ENCODE data around the gene LRRC8D.

Gene LRRC8D

GRCh38 chr1:89931964-89932363 lies 111.1 kb downstream of the LRRC8D start:
- H3K4me3 Mint-ChIP-seq: no peak overlapping the region

GRCh38 chr1:89932598-89933364 lies 111.9 kb downstream of the LRRC8D start:
- peaks cover 41% of the 10 kb centered on the region for H3K36me3 Mint-ChIP-seq
- no peaks in the 10 kb centered on the region for H3K9me3 Mint-ChIP-seq (ENCODE audit: low read depth)
- H3K27ac Mint-ChIP-seq: no peak overlapping the region
- H3K4me3 Mint-ChIP-seq: no peak overlapping the region
- H3K4me1 Mint-ChIP-seq (ENCODE audit: low read depth): peaks cover 21% of the 10 kb centered on the region
- no peaks in the 10 kb centered on the region for H3K27me3 Mint-ChIP-seq

More at GRCh38 chr1:89931964-89932363, 111.1 kb downstream of the LRRC8D start:
- H3K36me3 Mint-ChIP-seq: peaks cover 42% of the 10 kb centered on the region
- no peaks in the 10 kb centered on the region for H3K27me3 Mint-ChIP-seq
- no peak overlapping the region for H3K27ac Mint-ChIP-seq
- H3K4me1 Mint-ChIP-seq (ENCODE audit: low read depth): peaks cover 23% of the 10 kb centered on the region
- H3K9me3 Mint-ChIP-seq (ENCODE audit: low read depth): no peaks in the 10 kb centered on the region

DNA sequence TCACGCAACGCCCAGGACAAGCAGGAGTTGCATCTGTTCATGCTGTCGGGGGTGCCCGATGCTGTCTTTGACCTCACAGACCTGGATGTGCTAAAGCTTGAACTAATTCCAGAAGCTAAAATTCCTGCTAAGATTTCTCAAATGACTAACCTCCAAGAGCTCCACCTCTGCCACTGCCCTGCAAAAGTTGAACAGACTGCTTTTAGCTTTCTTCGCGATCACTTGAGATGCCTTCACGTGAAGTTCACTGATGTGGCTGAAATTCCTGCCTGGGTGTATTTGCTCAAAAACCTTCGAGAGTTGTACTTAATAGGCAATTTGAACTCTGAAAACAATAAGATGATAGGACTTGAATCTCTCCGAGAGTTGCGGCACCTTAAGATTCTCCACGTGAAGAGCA lies 113.6 kb downstream of the LRRC8D start:
- no peak overlapping the region for H3K4me3 Mint-ChIP-seq
- peaks cover 13% of the 10 kb centered on the region for H3K4me1 Mint-ChIP-seq (ENCODE audit: low read depth)
- H3K9me3 Mint-ChIP-seq (ENCODE audit: low read depth): no peaks in the 10 kb centered on the region
- H3K27me3 Mint-ChIP-seq: no peaks in the 10 kb centered on the region
- no peak overlapping the region for H3K27ac Mint-ChIP-seq
- H3K36me3 Mint-ChIP-seq: peaks cover 39% of the 10 kb centered on the region

DNA sequence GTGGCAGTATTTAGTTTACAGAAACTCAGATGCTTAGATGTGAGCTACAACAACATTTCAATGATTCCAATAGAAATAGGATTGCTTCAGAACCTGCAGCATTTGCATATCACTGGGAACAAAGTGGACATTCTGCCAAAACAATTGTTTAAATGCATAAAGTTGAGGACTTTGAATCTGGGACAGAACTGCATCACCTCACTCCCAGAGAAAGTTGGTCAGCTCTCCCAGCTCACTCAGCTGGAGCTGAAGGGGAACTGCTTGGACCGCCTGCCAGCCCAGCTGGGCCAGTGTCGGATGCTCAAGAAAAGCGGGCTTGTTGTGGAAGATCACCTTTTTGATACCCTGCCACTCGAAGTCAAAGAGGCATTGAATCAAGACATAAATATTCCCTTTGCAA lies 114.4 kb downstream of the LRRC8D start:
- peaks cover 37% of the 10 kb centered on the region for H3K36me3 Mint-ChIP-seq
- no peaks in the 10 kb centered on the region for H3K27me3 Mint-ChIP-seq
- no peaks in the 10 kb centered on the region for H3K9me3 Mint-ChIP-seq (ENCODE audit: low read depth)
- no peak overlapping the region for H3K27ac Mint-ChIP-seq
- H3K4me3 Mint-ChIP-seq: no peak overlapping the region
- H3K4me1 Mint-ChIP-seq (ENCODE audit: low read depth): peaks cover 5% of the 10 kb centered on the region

- H3K4me1 Mint-ChIP-seq (ENCODE audit: low read depth): peaks cover 2% of the 10 kb centered on the region
- peaks cover 32% of the 10 kb centered on the region for H3K36me3 Mint-ChIP-seq
- H3K27ac Mint-ChIP-seq: no peak overlapping the region
- no peak overlapping the region for H3K4me3 Mint-ChIP-seq
- H3K27me3 Mint-ChIP-seq: no peaks in the 10 kb centered on the region
- H3K9me3 Mint-ChIP-seq (ENCODE audit: low read depth): no peaks in the 10 kb centered on the region
Observed at GRCh38 chr1:89936694-89937093, 115.9 kb downstream of the LRRC8D start.

DNA sequence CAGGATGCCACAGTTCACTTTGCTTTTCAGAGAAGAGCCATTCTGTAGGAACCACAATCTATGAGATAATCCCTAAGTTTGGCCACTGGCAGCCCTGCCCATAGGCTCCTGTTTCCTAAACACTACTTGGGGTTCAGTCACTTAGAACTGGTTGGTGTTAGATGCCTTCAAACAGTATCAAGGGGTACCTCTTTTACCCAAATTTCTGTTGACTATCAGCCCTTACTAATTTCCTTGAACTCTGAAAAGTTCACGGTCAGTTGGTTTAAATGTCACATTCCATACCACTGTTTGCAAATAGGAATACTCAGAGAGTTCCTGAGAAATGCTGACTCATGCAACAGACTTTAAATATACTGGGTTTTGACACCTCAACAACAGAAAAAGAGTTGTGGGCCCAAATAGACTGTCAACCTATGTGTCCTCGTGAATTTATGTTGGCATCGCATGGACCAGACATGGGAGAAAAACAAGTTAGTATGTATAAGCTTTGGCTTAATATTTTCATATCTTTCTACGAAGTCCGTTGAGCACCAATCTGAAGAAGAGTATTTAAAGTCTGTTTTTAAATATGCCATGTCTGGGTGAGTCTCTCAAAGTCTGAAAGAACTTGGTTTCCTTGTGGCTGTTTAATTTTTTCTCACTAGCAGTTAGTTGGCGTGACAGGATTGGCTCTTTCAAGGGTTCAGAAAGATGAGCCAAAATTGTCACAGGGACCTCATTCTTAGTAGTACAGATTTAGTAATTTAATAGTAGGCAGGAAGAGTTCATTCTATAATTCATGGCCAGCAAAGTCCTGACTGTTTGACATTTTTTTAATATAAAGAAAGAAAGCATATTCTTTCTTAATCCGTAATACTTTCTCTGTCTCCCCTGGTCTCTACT lies 117.6 kb downstream of the LRRC8D start:
- Mint-ChIP-seq H3K4me3 (no peak overlapping the region), H3K27me3 (no peaks in the 10 kb centered on the region), H3K9me3 (ENCODE audit: low read depth) (no peaks in the 10 kb centered on the region), H3K36me3 (peaks cover 22% of the 10 kb centered on the region), H3K4me1 (ENCODE audit: low read depth) (peaks cover 2% of the 10 kb centered on the region), H3K27ac (peak overlapping the region; percentile 46)

- Mint-ChIP-seq H3K9me3 (ENCODE audit: low read depth) (no peaks in the 10 kb centered on the region), H3K4me1 (ENCODE audit: low read depth) (peaks cover 2% of the 10 kb centered on the region), H3K27ac (peak overlapping the region; percentile 46), H3K36me3 (peaks cover 15% of the 10 kb centered on the region), H3K4me3 (no peak overlapping the region), H3K27me3 (no peaks in the 10 kb centered on the region)
Observed at GRCh38 chr1:89939059-89939570, 118.3 kb downstream of the LRRC8D start.

DNA sequence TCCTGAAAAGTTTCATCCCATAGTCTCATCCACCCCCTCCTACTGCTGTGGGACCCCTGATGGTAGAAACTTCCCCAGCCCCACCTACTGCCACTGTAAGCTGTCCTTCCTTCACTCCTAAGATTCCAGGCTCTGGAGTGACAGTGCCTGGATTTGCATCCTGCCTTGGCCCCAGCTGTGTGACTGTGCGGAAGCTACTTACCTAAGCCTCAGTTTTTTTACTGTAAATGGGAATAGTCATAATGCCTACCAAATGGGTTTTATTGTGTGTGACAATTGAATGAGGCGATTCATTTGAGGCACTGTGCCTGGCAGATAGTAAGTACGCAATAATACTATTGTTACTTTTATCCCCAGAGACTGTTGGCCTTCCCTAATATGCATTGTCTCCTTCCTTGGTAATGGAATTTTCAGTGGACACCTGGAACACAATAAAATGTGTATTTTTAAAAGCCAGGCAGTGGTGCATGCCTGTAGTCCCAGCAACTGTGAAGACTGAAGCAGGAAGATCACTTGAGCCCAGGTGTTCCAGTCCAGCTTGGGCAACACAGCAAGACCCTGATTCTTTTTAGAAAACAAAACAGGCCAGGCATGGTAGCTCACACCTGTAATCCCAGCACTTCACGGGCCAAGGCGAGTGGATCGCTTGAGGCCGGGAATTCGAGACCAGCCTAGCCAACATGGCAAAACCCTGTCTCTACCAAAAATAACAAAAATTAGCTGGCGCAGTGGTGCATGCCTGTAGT lies 119.0 kb downstream of the LRRC8D start:
- peak overlapping the region; percentile 22 for H3K27ac Mint-ChIP-seq
- no peaks in the 10 kb centered on the region for H3K27me3 Mint-ChIP-seq

DNA sequence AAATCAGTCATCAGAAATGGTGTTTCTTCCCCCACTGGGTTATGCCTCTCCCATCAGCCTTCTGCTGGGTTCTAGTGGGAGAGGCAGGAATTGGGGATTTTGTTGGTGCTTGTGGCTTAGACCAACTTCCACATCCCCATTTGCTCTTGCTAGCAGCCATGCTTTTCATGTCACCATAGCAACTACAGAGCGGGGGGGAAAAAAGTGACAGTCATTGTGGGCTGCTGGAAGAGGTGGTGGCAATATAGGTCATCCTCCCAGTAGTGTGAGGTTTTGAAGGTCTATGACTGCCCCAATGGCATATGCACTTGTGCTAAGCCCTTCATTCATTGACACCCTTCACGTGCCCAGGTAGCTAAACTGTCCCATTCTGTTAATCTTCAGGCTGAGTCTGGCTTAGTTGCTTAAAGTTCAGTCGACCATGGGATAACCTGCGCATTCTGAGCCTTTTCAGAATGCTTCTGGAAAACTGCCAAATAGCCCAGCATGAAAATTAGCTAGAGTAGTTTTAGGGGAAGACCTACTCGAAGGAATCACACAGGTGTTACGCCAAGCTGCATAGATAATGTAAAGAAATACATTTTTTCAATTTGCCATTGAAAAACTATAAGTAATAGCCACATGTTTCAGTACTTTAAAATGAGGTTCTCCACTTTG lies 120.4 kb downstream of the LRRC8D start:
- Mint-ChIP-seq H3K27me3 (no peaks in the 10 kb centered on the region), H3K9me3 (ENCODE audit: low read depth) (no peaks in the 10 kb centered on the region), H3K36me3 (peaks cover 2% of the 10 kb centered on the region), H3K4me1 (ENCODE audit: low read depth) (peaks cover 2% of the 10 kb centered on the region), H3K4me3 (no peak overlapping the region), H3K27ac (no peak overlapping the region)

More for the DNA sequence above, 119.0 kb downstream of the LRRC8D start:
- H3K9me3 Mint-ChIP-seq (ENCODE audit: low read depth): no peaks in the 10 kb centered on the region
- peaks cover 10% of the 10 kb centered on the region for H3K36me3 Mint-ChIP-seq
- no peak overlapping the region for H3K4me3 Mint-ChIP-seq
- H3K4me1 Mint-ChIP-seq (ENCODE audit: low read depth): peaks cover 2% of the 10 kb centered on the region

GRCh38 chr1:89942014-89942413 lies 121.2 kb downstream of the LRRC8D start:
- Mint-ChIP-seq H3K27me3 (no peaks in the 10 kb centered on the region), H3K36me3 (peaks cover 2% of the 10 kb centered on the region), H3K9me3 (ENCODE audit: low read depth) (no peaks in the 10 kb centered on the region), H3K4me3 (no peak overlapping the region), H3K27ac (no peak overlapping the region), H3K4me1 (ENCODE audit: low read depth) (peaks cover 3% of the 10 kb centered on the region)

GRCh38 chr1:89942825-89943658 lies 122.2 kb downstream of the LRRC8D start:
- H3K27ac Mint-ChIP-seq: no peak overlapping the region
- peaks cover 4% of the 10 kb centered on the region for H3K36me3 Mint-ChIP-seq
- peaks cover 1% of the 10 kb centered on the region for H3K9me3 Mint-ChIP-seq (ENCODE audit: low read depth)
- H3K27me3 Mint-ChIP-seq: no peaks in the 10 kb centered on the region
- no peak overlapping the region for H3K4me3 Mint-ChIP-seq
- peaks cover 3% of the 10 kb centered on the region for H3K4me1 Mint-ChIP-seq (ENCODE audit: low read depth)

- Mint-ChIP-seq H3K36me3 (peaks cover 4% of the 10 kb centered on the region), H3K4me3 (no peak overlapping the region), H3K27me3 (no peaks in the 10 kb centered on the region), H3K4me1 (ENCODE audit: low read depth) (peaks cover 3% of the 10 kb centered on the region), H3K9me3 (ENCODE audit: low read depth) (peaks cover 3% of the 10 kb centered on the region), H3K27ac (no peak overlapping the region)
Observed at GRCh38 chr1:89943846-89944781, 123.3 kb downstream of the LRRC8D start.
